ENCODE measurements around the gene PKP2. TPM values are rescaled to one million over a fixed set of nuclear protein-coding genes. Genes with fewer than 3 reads are reported as not detected.

The PKP2 gene
- total RNA-seq, 2 experiments from 2014 or later: not detected

GRCh38 chr12:32809846-32810245, 86.7 kb downstream of the PKP2 start:
- CTCF ChIA-PET (ENCODE audit: unreplicated experiment): no interaction called here
- TF ChIP-seq CTCF (conservative IDR thresholded peaks at IDR 0.05; ENCODE audit: low read length) (no peak), EZH2phosphoT487 (IDR thresholded peaks at IDR 0.05; ENCODE audit: borderline replicate concordance, low read depth, low read length) (no peak)
- no peaks in the 10 kb centered on the region for H3K9me2 ChIP-seq (ENCODE audit: insufficient read depth, low read length)
- H3K36me3 ChIP-seq (ENCODE audit: insufficient read depth, low read length): no peaks in the 10 kb centered on the region
- H3K4me3 ChIP-seq (ENCODE audit: low read depth, low read length, poor library complexity, severe bottlenecking): no peak overlapping the region
- no peaks in the 10 kb centered on the region for H3K79me2 ChIP-seq (ENCODE audit: insufficient read depth, low read depth, low read length)
- H3K4me2 ChIP-seq (ENCODE audit: low read length): no peak overlapping the region
- intact Hi-C loops (cut with micrococcal nuclease; ENCODE audit: unreplicated experiment): no loop called here
- no peaks in the 10 kb centered on the region for H3K9me3 ChIP-seq (ENCODE audit: low read length)
- no peaks in the 10 kb centered on the region for H3K4me1 ChIP-seq (ENCODE audit: insufficient read depth, low read length, poor library complexity, severe bottlenecking)
- no TSS peak for BruUV-seq (replicated peaks)
- POLR2A ChIA-PET: interaction anchor here (0.7 kb wide), 2 partner anchors 21 to 34 kb away, joined by 3 to 4 read pairs; no protein-coding TSS in a partner anchor
- no peak overlapping the region for H2AFZ ChIP-seq (ENCODE audit: low read length)
- no peak for DNase-seq (ENCODE audit: low spot score)
- no peaks in the 10 kb centered on the region for H4K20me1 ChIP-seq (ENCODE audit: insufficient read depth, low read length)
- H3K27ac ChIP-seq (ENCODE audit: low read depth, low read length, poor library complexity, severe bottlenecking): no peak overlapping the region

DNA sequence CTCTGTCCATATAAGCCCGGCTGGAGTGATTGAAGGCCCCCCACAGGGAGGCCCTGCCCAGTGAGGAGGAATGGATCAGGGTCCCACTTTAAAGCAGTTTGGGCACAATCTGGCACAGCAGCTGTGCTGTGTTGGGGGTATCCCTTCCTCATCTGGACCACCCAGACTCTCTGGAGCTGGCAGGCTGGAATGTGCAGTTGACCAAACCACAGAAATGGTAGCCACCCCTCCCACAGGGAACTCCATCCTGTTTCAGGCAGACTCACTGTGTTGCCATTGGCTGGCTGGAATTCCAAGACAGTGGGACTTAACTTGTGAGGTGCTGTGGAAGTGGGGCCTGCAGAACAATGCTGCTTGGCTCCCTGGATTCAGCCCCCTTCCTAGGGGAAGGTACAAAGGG, 87.4 kb downstream of the PKP2 start:
- no peaks in the 10 kb centered on the region for H4K20me1 ChIP-seq (ENCODE audit: insufficient read depth, low read length)
- ChIA-PET POLR2A (no interaction called here), CTCF (ENCODE audit: unreplicated experiment) (no interaction called here)
- TF ChIP-seq CTCF (conservative IDR thresholded peaks at IDR 0.05; ENCODE audit: low read length): no peak
- no peak for TF ChIP-seq EZH2phosphoT487 (IDR thresholded peaks at IDR 0.05; ENCODE audit: borderline replicate concordance, low read depth, low read length)
- no peak overlapping the region for H3K4me3 ChIP-seq (ENCODE audit: low read depth, low read length, poor library complexity, severe bottlenecking)
- no peaks in the 10 kb centered on the region for H3K36me3 ChIP-seq (ENCODE audit: insufficient read depth, low read length)
- H3K27ac ChIP-seq (ENCODE audit: low read depth, low read length, poor library complexity, severe bottlenecking): no peak overlapping the region
- H3K4me1 ChIP-seq (ENCODE audit: insufficient read depth, low read length, poor library complexity, severe bottlenecking): no peaks in the 10 kb centered on the region
- no peak overlapping the region for H2AFZ ChIP-seq (ENCODE audit: low read length)
- no peak overlapping the region for H3K4me2 ChIP-seq (ENCODE audit: low read length)
- H3K9me2 ChIP-seq (ENCODE audit: insufficient read depth, low read length): no peaks in the 10 kb centered on the region
- H3K79me2 ChIP-seq (ENCODE audit: insufficient read depth, low read depth, low read length): no peaks in the 10 kb centered on the region
- intact Hi-C loops (cut with micrococcal nuclease; ENCODE audit: unreplicated experiment): no loop called here
- no peaks in the 10 kb centered on the region for H3K9me3 ChIP-seq (ENCODE audit: low read length)
- BruUV-seq (replicated peaks): no TSS peak
- no peak for DNase-seq (ENCODE audit: low spot score)

- Histone ChIP-seq H3K4me2 (ENCODE audit: low read length) (no peak overlapping the region), H3K36me3 (ENCODE audit: insufficient read depth, low read length) (no peaks in the 10 kb centered on the region), H3K4me1 (ENCODE audit: insufficient read depth, low read length, poor library complexity, severe bottlenecking) (no peaks in the 10 kb centered on the region), H3K79me2 (ENCODE audit: insufficient read depth, low read depth, low read length) (no peaks in the 10 kb centered on the region), H2AFZ (ENCODE audit: low read length) (no peak overlapping the region), H3K4me3 (ENCODE audit: low read depth, low read length, poor library complexity, severe bottlenecking) (no peak overlapping the region), H4K20me1 (ENCODE audit: insufficient read depth, low read length) (no peaks in the 10 kb centered on the region), H3K27ac (ENCODE audit: low read depth, low read length, poor library complexity, severe bottlenecking) (no peak overlapping the region), H3K9me3 (ENCODE audit: low read length) (no peaks in the 10 kb centered on the region), H3K9me2 (ENCODE audit: insufficient read depth, low read length) (no peaks in the 10 kb centered on the region)
- BruUV-seq (replicated peaks): no TSS peak
- TF ChIP-seq CTCF (conservative IDR thresholded peaks at IDR 0.05; ENCODE audit: low read length) (no peak), EZH2phosphoT487 (IDR thresholded peaks at IDR 0.05; ENCODE audit: borderline replicate concordance, low read depth, low read length) (no peak)
- CTCF ChIA-PET (ENCODE audit: unreplicated experiment): no interaction called here
- POLR2A ChIA-PET: no interaction called here
- intact Hi-C loops (cut with micrococcal nuclease; ENCODE audit: unreplicated experiment): no loop called here
- no peak for DNase-seq (ENCODE audit: low spot score)
These were observed 92.3 kb downstream of the PKP2 start for GRCh38 chr12:32804301-32804700.

Data from OCI-LY7 (cell line).